Stimulated activated CD4-positive, alpha-beta T cell treated with anti-CD3 and anti-CD28 coated beads, Interleukin-4, amount 100 ng/mL, for 48 hours (primary cell): Measurements from ENCODE around the gene TCF15.

Experiments used
- DNase-seq, 2 donors: peaks; one replicate each; pipeline ENCODE4 v3.0.0-alpha.2; 2020; ENCODE audit warnings: low read depth in 2 of 2

Gene TCF15, protein sequence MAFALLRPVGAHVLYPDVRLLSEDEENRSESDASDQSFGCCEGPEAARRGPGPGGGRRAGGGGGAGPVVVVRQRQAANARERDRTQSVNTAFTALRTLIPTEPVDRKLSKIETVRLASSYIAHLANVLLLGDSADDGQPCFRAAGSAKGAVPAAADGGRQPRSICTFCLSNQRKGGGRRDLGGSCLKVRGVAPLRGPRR

DNA sequence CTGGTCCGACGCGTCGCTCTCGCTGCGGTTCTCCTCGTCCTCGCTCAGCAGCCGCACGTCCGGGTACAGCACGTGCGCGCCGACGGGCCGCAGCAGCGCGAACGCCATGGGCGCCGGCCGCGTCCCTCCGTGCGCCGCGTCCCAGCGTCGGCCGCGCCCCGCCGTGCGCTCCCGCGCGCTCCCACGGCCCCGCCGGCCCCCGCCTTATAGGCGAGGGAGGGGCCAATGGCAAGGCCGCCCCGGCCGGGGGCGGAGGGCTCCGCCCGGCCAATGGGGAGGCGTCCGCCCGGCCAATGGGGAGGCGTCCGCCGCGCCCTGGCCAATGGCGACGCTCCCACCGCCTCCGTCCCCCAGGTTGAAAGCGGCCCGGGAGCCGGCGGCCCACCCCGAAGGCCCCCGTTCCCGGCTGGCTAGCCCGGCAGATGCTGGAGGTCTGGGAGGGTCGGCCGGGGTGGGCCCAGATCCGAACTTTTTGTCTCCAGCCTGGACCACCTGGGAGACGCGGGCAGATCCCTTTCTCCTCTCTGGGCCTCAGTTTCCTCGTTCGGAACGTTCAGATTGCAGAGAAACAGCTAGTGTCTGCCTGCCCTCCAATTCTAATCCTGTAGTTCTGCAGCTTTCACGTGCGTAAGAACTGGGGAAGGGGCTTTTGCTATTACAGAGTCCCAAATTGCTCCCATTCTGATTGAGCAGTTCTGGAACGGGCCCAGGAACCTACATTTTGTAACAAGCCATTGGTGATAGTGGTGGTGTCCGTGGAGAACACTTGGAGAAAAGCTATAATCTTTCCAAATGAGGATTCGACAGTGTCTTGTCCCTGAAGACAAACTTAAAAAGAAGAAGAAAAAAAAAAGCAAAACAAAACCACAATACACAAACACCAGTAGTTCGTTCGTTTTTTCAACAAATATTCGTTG lies at the start of gene TCF15:
Gene TCF15, minus strand, starts transcription at position 180 of the 917 bp plus-strand sequence. Its CDS starts 72 bp downstream, at position 108.
- peak in 1 of 2 donors; percentile 7 for DNase-seq

DNA sequence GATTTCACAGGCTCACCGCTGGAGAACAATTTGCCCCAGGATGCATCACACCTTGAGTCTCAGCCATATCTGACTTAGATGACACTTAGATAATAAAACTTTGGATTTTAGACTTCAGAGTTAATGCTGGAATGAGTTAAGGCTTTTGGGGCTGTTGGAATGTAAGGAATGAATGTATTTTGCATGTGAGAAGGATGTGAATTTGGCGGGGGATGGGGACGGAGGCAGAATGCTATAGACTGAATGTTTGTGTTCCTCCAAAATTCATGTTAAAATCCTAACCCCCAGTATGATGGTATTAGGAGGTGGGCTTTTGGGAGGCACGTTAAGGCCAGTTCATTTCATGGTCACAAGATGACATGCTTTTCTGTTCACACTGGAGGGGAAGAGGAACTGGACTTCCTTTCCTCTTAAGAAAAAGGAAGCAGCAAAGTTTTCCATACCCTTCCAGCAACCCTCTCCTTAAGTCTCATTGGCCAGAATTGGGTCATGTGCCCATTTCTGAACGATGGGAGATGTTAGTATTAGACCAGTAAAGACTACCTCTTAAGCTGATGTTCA lies 48.7 kb upstream of the TCF15 start:
- DNase-seq: no peak

DNA sequence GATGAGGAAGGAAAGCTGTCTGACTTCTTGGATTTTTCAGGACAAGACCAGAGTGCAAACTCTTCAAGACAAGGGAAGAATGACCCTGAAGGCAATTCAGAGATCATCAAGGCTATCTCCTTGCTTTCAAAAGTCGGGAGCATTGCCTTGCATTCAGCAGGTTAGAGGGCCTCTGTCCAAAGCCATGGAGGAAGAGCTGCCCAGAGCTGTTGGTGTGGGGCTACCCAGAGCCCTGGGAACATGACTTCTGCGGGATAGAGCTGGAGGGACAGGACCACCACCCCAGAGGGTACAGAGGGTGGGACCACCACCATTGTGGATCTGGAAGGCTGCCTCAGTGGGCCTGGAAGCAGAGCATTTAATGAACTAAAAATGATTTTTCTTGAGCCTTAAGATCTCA lies 48.1 kb upstream of the TCF15 start:
- no peak for DNase-seq

DNA sequence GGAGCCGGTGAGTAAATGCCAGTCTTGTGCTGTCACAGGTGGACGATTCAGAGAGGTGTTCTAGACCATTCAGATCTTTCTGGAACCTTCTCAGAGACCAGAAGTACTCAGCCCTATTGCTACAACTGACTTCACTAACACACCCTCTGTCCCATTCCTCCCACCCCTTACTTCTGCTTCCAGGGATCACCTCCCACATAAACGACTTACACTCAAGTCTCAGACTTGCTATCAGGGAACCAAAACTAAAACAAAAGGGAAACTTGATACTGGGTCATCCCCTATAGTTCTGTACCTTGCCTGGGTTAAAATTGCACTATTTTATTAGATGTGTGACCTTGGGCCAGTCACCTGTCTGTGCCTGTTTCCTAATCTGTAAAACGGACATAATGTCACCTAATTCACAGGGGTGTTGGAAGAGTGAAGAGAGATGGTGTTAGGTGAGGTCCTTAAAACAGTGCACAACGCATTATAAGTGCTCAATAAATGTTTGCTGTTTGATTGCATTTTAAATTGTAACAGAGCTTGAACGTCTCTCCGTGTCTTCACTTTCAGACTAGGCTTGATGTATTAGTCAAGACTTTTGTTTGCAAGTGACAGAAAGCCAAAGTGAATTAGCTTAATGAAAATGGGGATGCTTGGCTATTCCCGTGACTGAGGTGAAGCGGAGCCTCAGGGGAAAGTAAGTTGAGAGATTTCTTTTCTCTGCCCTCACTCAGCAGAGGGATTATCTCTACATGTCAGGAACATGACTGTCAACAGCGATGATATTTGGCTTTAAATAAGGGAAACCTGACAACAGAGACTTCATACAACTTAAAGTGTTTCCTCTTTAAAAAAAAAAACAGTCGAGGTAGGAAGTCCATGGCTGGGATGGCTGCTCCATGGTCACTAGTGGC lies 45.9 kb upstream of the TCF15 start:
- no peak for DNase-seq

DNA sequence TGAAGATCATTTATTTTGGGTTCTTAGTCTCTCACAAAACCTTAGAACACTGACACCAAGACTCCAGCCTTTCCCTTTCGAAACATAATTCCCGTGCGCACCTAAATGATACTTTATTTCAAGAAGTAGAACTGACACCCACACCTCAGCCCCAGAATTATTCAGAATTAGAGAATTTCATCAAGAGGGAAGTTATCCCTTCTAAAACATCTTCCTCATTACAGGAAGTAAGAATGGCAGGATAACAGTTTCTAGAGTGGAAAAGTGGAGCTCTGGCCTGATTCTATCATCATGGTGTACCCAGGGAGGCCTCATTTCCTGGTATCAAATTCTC lies 44.3 kb upstream of the TCF15 start:
- DNase-seq: no peak

DNA sequence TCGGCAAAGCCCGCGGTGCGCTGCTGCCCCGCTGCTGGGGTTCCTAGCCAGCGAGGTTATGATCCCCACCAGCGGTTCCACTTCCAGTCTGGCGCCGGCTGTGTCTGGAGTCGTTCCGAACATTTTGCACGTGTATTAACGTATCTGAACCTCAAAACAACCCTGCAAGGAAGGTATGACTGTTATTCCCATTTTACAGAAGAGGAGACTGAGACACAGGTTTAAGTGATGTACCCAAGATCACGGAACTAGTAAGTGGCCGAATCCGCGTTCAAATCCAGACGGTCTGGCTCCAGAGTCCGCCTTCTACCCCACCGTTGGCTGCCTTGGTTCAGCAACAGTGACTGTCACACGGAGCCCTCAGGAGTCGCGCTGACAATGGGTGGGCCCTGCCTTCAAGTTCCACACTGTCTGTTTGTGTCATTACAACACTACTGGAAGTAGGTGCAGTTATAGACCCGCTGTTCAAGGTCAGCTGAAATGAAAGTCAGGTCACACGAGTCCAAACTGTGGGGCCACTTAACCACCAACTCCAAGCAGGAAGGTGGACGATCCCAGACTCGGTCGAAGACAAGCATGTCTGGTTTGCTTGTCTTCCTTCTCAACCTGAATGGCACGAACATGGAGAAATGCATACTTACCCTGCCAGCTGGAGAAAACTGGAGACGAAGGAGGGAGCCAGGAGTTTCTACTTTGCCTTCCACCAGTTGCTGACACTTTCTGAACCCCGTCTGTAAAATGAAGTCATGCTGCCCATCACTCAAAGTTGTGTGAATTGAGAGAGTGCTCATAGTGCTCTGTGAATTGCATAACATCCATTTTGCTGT lies 43.7 kb upstream of the TCF15 start:
- DNase-seq: no peak

DNA sequence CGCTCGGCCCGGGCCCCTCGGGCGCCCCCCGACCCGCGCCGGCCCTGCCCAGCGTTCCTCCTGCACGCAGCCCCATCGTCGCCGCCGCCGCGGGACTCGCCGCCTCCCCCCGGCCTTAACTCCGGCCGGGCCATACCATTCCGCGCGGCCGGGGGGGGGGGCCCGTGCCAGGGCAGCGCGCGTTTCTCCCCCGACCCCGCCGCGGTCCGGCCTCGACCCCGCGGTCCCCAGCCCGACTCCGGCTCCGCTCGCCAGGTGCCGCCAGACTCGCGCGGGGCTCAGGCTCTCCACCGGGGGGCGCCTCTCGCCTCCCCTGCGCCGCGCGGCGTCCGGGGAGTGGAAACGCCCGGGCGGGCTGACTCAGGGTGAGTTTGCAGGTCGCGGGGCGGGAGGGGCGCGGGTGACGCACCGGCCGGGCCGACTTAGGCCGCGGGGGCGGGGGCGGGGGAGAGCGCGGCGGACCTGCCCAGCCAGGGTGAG lies 43.0 kb upstream of the TCF15 start, which contains the start of gene SRXN1:
Gene SRXN1, minus strand, starts transcription at position 91 of the 480 bp plus-strand sequence. Its CDS starts 15 bp downstream, at position 76.
- DNase-seq: peak; percentile 74 to 82

DNA sequence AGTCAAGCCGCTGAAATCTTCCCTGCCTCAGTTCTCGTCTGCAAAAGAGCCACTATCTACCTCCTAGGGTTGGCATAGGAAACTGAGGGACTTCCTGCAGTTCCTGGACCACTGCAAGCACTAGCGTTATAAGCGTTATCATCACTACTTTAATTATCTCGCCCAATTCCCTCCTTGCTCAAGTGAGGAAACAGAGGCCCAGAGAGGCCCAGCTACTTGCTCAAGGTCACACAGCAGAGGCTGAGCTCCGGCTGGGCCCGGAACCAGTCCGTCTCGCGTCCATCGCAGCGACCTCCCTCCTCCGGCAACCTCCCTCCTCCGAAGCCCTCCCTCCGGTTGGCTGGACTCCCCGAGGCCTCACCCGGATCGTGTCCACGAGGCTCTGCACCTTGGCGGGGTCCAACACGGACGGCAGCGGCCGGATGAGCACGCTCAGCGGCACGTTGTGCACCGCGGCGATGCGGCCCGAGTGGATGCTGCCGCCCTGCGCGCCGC lies 42.6 kb upstream of the TCF15 start:
- DNase-seq: peak in 1 of 2 donors; percentile 16

DNA sequence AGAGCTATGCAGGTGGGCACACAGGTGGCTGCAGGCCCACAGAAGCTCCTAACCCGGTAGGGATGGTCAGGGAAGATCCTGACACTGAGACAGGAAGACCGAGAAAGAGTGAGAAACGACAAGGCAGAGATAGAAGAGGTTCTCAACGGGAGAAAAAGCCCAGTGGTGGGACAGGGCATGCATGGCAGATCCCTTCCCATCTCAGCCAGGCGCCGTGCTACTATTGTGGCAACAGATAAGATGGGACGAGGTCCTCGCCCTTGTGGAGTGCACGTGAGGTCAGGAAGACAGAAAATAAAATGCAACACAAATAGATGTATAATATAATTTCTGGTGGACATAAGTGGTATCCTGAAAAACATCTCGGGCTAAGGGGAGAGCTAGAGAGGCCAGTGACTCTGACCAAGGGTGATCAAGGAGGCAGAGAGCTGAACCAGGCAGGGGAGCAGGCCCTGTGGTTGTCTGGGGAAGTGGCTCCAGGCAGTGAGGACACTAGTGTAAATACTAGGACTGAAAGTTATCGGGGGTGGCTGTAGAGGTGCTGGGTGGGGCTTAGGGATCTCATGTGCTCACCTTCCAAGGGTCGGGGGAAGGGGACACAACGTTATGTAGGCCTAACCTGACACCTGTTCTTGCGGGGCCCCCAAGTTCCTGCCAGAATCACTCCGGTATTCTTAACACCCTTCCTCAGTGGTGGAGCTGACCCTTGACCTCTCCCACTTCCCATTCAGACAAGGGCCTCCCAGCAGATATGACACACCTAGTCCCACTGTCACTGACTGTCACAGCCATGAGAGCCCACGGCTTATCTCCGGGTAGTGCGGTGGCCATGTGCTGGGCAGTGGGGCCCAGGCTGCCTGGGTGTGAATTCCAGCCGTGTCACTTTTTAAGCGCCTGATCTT lies 41.9 kb upstream of the TCF15 start:
- no peak for DNase-seq

DNA sequence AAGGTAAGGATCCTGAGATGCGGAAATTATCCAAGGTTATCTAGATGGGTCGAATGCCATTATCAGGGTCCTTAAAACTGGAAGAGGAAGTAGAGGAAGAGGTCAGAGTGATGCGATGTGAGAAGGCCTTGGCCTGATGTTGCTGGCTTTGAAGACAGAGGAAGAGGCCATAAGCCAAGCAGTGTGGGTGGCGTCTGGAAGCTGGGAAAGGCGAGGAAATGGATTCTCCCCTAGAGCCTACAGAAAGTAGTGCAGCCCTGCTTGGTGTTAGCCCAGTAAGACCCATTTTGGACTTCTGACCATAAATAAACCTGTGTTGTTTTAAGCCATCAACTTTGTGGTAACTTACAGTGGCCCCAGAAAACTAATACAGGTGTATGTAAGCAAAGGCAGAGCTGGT lies 40.8 kb upstream of the TCF15 start:
- no peak for DNase-seq

DNA sequence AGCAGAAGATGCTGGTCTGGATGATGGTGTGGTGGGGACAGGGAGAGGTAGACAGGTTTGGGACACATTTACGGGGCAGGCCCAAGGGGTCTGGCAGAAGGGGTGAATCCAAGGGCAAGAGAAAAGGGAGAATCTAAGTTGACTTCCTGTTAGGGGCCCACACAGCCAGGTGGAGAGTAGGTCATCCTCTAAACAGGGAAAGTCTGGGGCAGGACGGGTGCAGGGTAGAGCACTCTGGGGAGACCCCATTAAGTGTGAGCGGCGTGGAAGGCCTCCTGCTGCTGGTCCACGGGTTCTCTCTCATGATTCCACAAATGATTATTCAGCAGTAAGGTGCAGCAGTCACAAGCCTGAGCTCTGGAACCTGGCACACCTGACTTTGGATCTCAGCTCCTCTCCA lies 40.2 kb upstream of the TCF15 start:
- no peak for DNase-seq

DNA sequence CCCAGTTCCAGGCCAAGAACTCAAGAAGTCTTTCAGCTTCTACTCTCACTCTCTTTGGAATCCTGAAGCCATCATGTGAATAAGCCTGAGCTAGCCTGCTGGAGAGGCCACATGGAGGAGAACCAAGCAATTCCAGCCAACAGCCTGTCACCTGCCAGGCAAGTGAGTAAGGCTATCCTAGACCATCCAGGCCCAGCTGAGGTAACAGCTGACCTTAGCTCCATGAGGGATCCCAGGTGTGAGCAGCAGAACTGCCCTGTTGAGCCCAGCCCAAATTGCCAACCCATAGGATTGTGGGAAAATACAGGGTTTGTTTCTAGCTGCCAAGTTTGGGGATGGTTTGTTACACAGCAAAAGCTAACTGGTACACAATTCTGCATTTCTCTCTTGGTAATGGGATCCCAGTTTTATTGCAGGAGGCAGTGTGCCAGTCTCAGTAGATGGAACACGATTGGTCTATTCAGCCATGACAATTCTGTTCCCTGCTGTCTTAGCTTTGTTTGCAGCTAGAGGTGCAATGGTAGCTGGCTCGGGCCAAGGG lies 37.4 kb upstream of the TCF15 start:
- no peak for DNase-seq

DNA sequence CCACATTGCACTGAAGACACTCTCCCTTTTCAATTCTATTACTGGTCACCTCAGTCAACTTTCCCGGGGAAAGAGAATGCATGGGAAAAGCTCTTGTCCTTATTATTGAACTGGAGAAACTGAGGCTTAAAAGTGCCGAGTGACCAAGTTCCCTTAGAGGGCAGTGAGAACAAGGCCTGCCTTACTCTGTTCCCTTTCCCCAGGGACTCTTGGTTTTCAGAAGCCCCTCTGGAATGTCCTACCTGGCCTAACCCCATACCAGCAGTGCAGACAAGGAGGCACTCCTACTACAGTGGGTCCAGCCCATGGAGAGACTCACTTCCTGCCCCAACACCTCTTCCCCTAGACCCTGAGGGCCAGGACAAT lies 36.7 kb upstream of the TCF15 start:
- no peak for DNase-seq

DNA sequence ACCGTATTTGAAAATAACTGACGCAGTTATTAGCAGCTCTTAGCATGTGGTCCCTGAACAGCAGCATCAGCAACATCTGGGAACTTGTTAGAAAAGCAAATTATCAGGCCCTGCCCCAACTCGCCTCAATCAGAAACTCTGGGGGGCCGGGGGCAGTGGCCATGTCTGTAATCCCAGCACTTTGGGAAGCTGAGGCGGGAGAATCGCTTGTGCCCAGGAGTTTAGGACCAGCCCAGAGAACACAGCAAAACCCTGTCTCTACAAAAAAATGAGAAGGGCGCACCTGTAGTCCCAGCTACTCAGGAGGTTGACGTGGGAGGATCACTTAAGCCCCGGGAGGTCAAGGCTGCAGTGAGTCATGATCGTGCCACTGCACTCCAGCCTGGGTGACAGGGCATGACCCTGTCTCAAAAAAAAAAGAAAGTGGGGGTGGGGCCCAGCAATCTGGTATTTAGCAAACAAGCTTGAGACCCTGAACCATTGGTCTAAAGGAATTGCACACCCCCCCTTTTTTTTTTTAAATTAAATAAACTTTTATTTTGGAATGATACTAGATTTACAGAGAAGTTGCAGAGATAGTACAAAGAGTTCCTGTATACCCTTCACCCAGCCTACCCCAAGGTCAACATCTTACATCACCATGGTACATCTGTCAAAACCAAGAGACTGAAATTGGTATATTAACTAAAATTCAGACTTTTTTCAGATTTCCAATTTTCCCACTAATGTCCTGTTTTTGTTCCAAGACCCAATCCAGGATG lies 36.2 kb upstream of the TCF15 start:
- DNase-seq: no peak

DNA sequence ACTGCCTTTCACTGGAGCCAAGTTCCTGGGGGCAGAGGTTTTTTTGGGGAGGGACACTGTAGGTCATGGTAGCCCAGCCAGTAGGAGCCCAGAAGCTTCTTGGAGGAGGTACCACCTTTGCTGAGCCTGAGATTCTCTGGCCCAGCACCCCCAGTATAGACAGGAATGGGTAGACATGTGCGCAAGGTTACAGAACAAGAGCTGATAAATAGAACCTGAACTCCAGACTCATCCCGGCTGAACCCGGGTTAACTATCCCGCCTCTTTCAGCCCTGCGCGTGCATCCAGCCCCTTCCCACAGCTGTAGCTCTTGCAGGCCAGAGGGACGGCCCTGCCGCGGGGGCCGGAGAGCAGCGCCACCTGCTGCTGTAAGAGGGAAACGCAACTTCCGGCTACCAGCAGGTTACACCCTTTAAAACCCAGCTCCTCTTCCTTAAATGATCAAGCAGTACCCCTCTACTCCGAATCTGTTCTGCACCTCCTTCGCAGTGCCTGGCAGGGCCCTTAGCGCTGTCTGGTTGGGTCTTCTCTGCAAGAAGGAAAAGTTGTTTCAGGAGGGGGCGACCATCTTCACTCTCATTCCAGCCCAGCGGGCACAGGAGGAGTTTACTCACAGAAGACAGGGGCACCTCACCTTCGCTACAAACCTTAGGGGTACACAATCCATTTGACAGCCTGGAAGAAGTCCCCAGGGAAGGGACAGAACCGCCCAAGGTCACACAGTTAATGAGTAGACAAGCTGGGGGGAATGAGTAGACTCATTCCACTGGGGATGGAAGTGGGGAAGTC lies 35.4 kb upstream of the TCF15 start:
- DNase-seq: peak; percentile 59 to 67

DNA sequence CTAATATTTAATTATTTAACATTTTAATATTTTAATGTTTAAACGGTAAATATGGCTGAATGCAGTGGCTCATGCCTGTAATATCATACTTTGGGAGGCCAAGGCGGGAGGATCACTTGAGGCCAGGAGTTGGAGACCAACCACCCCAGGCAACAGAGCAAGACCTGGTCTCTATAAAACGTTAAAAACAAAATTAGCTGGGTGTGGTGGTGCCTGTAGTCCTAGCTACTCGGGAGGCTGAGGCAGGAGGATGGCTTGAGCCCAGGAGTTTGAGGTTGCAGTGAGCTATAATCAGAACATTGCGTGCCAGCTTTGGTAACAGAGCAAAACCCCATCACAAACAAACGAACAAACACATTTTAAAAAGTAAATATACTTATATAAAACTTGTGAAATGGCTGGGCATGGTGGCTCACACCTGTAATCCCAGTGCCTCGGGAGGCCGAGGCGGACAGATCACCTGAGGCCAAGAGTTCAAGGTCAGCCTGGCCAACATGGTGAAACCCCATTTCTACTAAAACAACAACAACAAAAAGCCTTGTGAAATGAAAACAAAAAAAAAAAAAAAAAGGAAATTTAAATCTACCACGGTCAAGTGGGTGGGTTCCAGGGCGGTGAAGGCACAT lies 34.7 kb upstream of the TCF15 start:
- no peak for DNase-seq
